ENCODE measurements around the gene CALHM3. TPM values are rescaled to one million over a fixed set of nuclear protein-coding genes. Genes with fewer than 3 reads are reported as not detected.
"Not testable (repeated sequence)": the region's sequence is repeated elsewhere in the genome, so short reads cannot be mapped to it uniquely, and the experiment has no call there.

Gene CALHM3
- polyA plus RNA-seq, 1 donor (not counting 4 experiments of a cell fraction or from before 2014, with no cell fraction given): not detected

DNA sequence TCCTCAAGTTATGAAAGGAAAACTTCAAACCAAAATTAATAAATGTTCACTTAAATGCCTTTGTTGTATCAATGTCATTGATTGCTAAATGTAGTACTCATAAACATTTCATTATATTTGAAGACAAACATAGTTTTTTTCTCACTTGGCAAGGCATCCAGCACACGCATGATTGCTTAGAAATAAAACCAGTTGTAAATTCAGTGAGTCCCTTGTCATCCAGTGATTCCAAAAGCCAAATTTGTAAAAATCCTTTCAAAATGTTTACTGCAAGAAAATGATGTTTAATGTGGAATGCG lies 8.3 kb upstream of the CALHM3 start:
- H3K4me3 ChIP-seq (ENCODE audit: control insufficient read depth in 2 of 3, extremely low read depth in 1 of 3, insufficient read depth in 2 of 3, low read depth in 1 of 3, low read length in 3 of 3): no peak overlapping the region
- H4K20me1 ChIP-seq (ENCODE audit: control insufficient read depth, extremely low read depth, insufficient read depth, low read length): no peaks in the 10 kb centered on the region
- peaks cover 22% of the 10 kb centered on the region for H3K4me1 ChIP-seq (ENCODE audit: control insufficient read depth, extremely low read depth, insufficient read depth, low read length)
- H3K36me3 ChIP-seq (ENCODE audit: control insufficient read depth in 2 of 2, extremely low read depth in 1 of 2, insufficient read depth in 2 of 2, low read length in 2 of 2): no peaks in the 10 kb centered on the region
- H3K4me2 ChIP-seq (ENCODE audit: control insufficient read depth, extremely low read depth, insufficient read depth, low read depth, low read length): no peak overlapping the region
- H3K9me3 ChIP-seq (ENCODE audit: control insufficient read depth, low read depth, low read length): no peaks in the 10 kb centered on the region
- no peak overlapping the region for H2AFZ ChIP-seq (ENCODE audit: control insufficient read depth, low read length)
- H3K79me2 ChIP-seq (ENCODE audit: control insufficient read depth, insufficient read depth, low read length): no peaks in the 10 kb centered on the region
- FAIRE-seq (no peak), DNase-seq (ENCODE audit: low read depth, low spot score) (no peak)
- H3K27me3 ChIP-seq (ENCODE audit: control insufficient read depth, extremely low read depth, insufficient read depth, low read length): no peaks in the 10 kb centered on the region
- no peak overlapping the region for H3K9ac ChIP-seq (ENCODE audit: control insufficient read depth, extremely low read depth, insufficient read depth, low read length)
- no peak overlapping the region for H3K27ac ChIP-seq (ENCODE audit: control insufficient read depth, insufficient read depth, low read length)
- dilution Hi-C loops (cut with MboI; ENCODE audit: extremely low pct_ligation_motif_present, low sequenced_read_pairs): no loop called here
- H3K9me1 ChIP-seq (ENCODE audit: control insufficient read depth, extremely low read depth, insufficient read depth, low read length): peaks cover 6% of the 10 kb centered on the region
- TF ChIP-seq, protein P1, sequence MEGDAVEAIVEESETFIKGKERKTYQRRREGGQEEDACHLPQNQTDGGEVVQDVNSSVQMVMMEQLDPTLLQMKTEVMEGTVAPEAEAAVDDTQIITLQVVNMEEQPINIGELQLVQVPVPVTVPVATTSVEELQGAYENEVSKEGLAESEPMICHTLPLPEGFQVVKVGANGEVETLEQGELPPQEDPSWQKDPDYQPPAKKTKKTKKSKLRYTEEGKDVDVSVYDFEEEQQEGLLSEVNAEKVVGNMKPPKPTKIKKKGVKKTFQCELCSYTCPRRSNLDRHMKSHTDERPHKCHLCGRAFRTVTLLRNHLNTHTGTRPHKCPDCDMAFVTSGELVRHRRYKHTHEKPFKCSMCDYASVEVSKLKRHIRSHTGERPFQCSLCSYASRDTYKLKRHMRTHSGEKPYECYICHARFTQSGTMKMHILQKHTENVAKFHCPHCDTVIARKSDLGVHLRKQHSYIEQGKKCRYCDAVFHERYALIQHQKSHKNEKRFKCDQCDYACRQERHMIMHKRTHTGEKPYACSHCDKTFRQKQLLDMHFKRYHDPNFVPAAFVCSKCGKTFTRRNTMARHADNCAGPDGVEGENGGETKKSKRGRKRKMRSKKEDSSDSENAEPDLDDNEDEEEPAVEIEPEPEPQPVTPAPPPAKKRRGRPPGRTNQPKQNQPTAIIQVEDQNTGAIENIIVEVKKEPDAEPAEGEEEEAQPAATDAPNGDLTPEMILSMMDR (optimal IDR thresholded peaks at IDR 0.05 in 1 of 3, IDR thresholded peaks at IDR 0.05 in 1 of 3, conservative IDR thresholded peaks at IDR 0.05 in 1 of 3; ENCODE audit: extremely low read depth in 1 of 3, insufficient read depth in 2 of 3, low read length in 3 of 3): no peak

- H3K9me3 ChIP-seq (ENCODE audit: control insufficient read depth, low read depth, low read length); H3K9me1 ChIP-seq (ENCODE audit: control insufficient read depth, extremely low read depth, insufficient read depth, low read length); H3K36me3 ChIP-seq (ENCODE audit: control insufficient read depth in 2 of 2, extremely low read depth in 1 of 2, insufficient read depth in 2 of 2, low read length in 2 of 2); H3K27ac ChIP-seq (ENCODE audit: control insufficient read depth, insufficient read depth, low read length); H3K4me3 ChIP-seq (ENCODE audit: control insufficient read depth in 2 of 3, extremely low read depth in 1 of 3, insufficient read depth in 2 of 3, low read depth in 1 of 3, low read length in 3 of 3); dilution Hi-C loops (cut with MboI; ENCODE audit: extremely low pct_ligation_motif_present, low sequenced_read_pairs); H3K4me2 ChIP-seq (ENCODE audit: control insufficient read depth, extremely low read depth, insufficient read depth, low read depth, low read length); H3K27me3 ChIP-seq (ENCODE audit: control insufficient read depth, extremely low read depth, insufficient read depth, low read length); H3K9ac ChIP-seq (ENCODE audit: control insufficient read depth, extremely low read depth, insufficient read depth, low read length); H3K79me2 ChIP-seq (ENCODE audit: control insufficient read depth, insufficient read depth, low read length); FAIRE-seq; DNase-seq (ENCODE audit: low read depth, low spot score); H2AFZ ChIP-seq (ENCODE audit: control insufficient read depth, low read length); H4K20me1 ChIP-seq (ENCODE audit: control insufficient read depth, extremely low read depth, insufficient read depth, low read length): not testable (repeated sequence)
- H3K4me1 ChIP-seq (ENCODE audit: control insufficient read depth, extremely low read depth, insufficient read depth, low read length): peaks cover 17% of the 10 kb centered on the region
These were observed 7.8 kb upstream of the CALHM3 start for GRCh38 chr10:103486635-103487409.

DNA sequence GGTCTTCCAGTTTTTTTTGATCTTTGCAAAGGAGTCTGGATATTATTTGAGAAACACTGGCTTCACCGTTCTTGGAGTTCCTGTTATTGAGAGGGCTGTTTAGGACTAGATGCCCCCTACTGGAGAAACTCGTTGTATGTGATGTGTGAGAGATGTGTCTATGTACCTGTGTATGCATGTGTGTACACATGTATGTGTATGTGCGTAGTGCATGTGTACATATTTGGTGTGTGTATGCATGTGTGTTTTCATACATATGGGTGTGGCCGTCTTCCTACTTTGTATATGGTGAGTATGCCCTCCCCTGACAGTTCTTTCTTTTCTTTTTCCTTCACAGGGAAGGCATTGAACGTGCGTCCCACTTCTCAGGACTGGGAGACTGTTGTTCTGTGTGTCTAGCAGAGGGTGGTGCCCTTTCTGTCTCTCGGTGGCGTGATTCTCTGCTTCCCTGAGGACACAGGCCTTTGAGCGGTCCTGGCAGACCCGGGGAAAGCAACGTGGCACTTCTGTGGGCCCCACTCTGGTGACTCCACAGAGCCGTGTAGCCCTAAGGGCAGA lies 3.0 kb upstream of the CALHM3 start:
- H3K27ac ChIP-seq (ENCODE audit: control insufficient read depth, insufficient read depth, low read length): no peak overlapping the region
- no peaks in the 10 kb centered on the region for H3K36me3 ChIP-seq (ENCODE audit: control insufficient read depth in 2 of 2, extremely low read depth in 1 of 2, insufficient read depth in 2 of 2, low read length in 2 of 2)
- dilution Hi-C loops (cut with MboI; ENCODE audit: extremely low pct_ligation_motif_present, low sequenced_read_pairs): no loop called here
- no peaks in the 10 kb centered on the region for H3K79me2 ChIP-seq (ENCODE audit: control insufficient read depth, insufficient read depth, low read length)
- no peaks in the 10 kb centered on the region for H4K20me1 ChIP-seq (ENCODE audit: control insufficient read depth, extremely low read depth, insufficient read depth, low read length)
- DNase-seq (ENCODE audit: low read depth, low spot score) (no peak), FAIRE-seq (peak; percentile 68)
- H3K4me2 ChIP-seq (ENCODE audit: control insufficient read depth, extremely low read depth, insufficient read depth, low read depth, low read length): no peak overlapping the region
- H3K9me3 ChIP-seq (ENCODE audit: control insufficient read depth, low read depth, low read length): no peaks in the 10 kb centered on the region
- TF ChIP-seq EZH2 (IDR thresholded peaks at IDR 0.05; ENCODE audit: low read length): no peak
- TF ChIP-seq, protein P1 (optimal IDR thresholded peaks at IDR 0.05 in 1 of 3, IDR thresholded peaks at IDR 0.05 in 1 of 3, conservative IDR thresholded peaks at IDR 0.05 in 1 of 3; ENCODE audit: extremely low read depth in 1 of 3, insufficient read depth in 2 of 3, low read length in 3 of 3): peak; percentile 52 to 66 (median 65)
- H3K9ac ChIP-seq (ENCODE audit: control insufficient read depth, extremely low read depth, insufficient read depth, low read length): no peak overlapping the region
- peaks cover 8% of the 10 kb centered on the region for H3K4me1 ChIP-seq (ENCODE audit: control insufficient read depth, extremely low read depth, insufficient read depth, low read length)
- H3K9me1 ChIP-seq (ENCODE audit: control insufficient read depth, extremely low read depth, insufficient read depth, low read length): no peaks in the 10 kb centered on the region
- no peak overlapping the region for H2AFZ ChIP-seq (ENCODE audit: control insufficient read depth, low read length)
- H3K4me3 ChIP-seq (ENCODE audit: control insufficient read depth in 2 of 3, extremely low read depth in 1 of 3, insufficient read depth in 2 of 3, low read depth in 1 of 3, low read length in 3 of 3): no peak overlapping the region
- no peaks in the 10 kb centered on the region for H3K27me3 ChIP-seq (ENCODE audit: control insufficient read depth, extremely low read depth, insufficient read depth, low read length)
